Measurements from ENCODE around the gene WDFY4. TPM values are rescaled to one million over a fixed set of nuclear protein-coding genes. Genes with fewer than 3 reads are reported as not detected.

Gene WDFY4
- polyA plus RNA-seq, 1 donor from 2014 or later, result not detected

DNA sequence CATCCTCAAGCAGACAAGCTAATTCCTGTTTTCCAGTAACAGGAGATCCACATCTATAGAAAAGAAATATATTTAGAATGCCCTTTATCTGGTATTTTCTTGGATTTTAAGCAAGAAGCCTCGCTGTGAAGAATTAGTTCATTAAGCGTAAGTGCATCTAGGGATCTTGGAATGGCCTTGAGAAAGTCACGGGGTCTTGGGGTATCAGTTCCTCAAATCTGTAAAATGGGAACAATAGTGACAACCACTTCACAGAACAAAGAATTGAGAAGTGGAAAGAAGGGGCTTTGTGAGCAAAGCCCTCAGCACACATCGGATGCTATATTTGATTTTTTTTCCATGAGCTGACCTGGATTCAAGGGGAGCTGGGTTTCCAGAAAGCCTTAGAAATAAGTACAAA is 32.3 kb upstream of the WDFY4 start:
- Histone ChIP-seq H3K79me2 (replicated peaks; ENCODE audit: insufficient read depth, low read length) (no peaks in the 10 kb centered on the region), H3K4me2 (ENCODE audit: low read length) (no peak overlapping the region), H3K9me2 (ENCODE audit: insufficient read depth, low read length) (no peaks in the 10 kb centered on the region), H3K4me3 (ENCODE audit: low read length) (no peak overlapping the region), H3K9me3 (ENCODE audit: low read length) (no peaks in the 10 kb centered on the region), H3K27me3 (ENCODE audit: insufficient read depth, low read depth, low read length) (peaks cover 4% of the 10 kb centered on the region), H4K20me1 (ENCODE audit: insufficient read depth) (no peaks in the 10 kb centered on the region), H3K36me3 (ENCODE audit: insufficient read depth, low read length) (no peaks in the 10 kb centered on the region), H2AFZ (ENCODE audit: low read depth, low read length) (no peak overlapping the region), H3F3A (ENCODE audit: insufficient read depth, low read length, poor library complexity, severe bottlenecking) (no peaks in the 10 kb centered on the region), H3K27ac (ENCODE audit: low read length) (no peak overlapping the region), H3K9ac (ENCODE audit: low read length) (no peak overlapping the region)
- TF ChIP-seq EP300 (conservative IDR thresholded peaks at IDR 0.05; ENCODE audit: poor library complexity, severe bottlenecking) (no peak), REST (IDR thresholded peaks at IDR 0.05; ENCODE audit: borderline replicate concordance) (no peak), TAF1 (IDR thresholded peaks at IDR 0.05; ENCODE audit: low read depth) (no peak), RAD21 (conservative IDR thresholded peaks at IDR 0.05) (no peak), EZH2 (IDR thresholded peaks at IDR 0.05; ENCODE audit: borderline replicate concordance, insufficient read depth, low read length, poor library complexity, severe bottlenecking) (no peak), POLR2AphosphoS5 (IDR thresholded peaks at IDR 0.05) (no peak)
- TF ChIP-seq, protein P1, sequence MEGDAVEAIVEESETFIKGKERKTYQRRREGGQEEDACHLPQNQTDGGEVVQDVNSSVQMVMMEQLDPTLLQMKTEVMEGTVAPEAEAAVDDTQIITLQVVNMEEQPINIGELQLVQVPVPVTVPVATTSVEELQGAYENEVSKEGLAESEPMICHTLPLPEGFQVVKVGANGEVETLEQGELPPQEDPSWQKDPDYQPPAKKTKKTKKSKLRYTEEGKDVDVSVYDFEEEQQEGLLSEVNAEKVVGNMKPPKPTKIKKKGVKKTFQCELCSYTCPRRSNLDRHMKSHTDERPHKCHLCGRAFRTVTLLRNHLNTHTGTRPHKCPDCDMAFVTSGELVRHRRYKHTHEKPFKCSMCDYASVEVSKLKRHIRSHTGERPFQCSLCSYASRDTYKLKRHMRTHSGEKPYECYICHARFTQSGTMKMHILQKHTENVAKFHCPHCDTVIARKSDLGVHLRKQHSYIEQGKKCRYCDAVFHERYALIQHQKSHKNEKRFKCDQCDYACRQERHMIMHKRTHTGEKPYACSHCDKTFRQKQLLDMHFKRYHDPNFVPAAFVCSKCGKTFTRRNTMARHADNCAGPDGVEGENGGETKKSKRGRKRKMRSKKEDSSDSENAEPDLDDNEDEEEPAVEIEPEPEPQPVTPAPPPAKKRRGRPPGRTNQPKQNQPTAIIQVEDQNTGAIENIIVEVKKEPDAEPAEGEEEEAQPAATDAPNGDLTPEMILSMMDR (IDR thresholded peaks at IDR 0.05; ENCODE audit: poor library complexity, severe bottlenecking), result no peak

GRCh38 chr10:48653347-48653746 is 31.3 kb upstream of the WDFY4 start:
- Histone ChIP-seq H3K27ac (ENCODE audit: low read length) (no peak overlapping the region), H3F3A (ENCODE audit: insufficient read depth, low read length, poor library complexity, severe bottlenecking) (no peaks in the 10 kb centered on the region), H3K9me2 (ENCODE audit: insufficient read depth, low read length) (no peaks in the 10 kb centered on the region), H3K9me3 (ENCODE audit: low read length) (no peaks in the 10 kb centered on the region), H3K4me3 (ENCODE audit: low read length) (no peak overlapping the region), H3K27me3 (ENCODE audit: insufficient read depth, low read depth, low read length) (peaks cover 4% of the 10 kb centered on the region), H3K9ac (ENCODE audit: low read length) (no peak overlapping the region), H4K20me1 (ENCODE audit: insufficient read depth) (no peaks in the 10 kb centered on the region), H2AFZ (ENCODE audit: low read depth, low read length) (no peak overlapping the region), H3K4me2 (ENCODE audit: low read length) (no peak overlapping the region), H3K79me2 (replicated peaks; ENCODE audit: insufficient read depth, low read length) (no peaks in the 10 kb centered on the region), H3K36me3 (ENCODE audit: insufficient read depth, low read length) (no peaks in the 10 kb centered on the region)
- TF ChIP-seq RAD21 (conservative IDR thresholded peaks at IDR 0.05) (no peak), TAF1 (IDR thresholded peaks at IDR 0.05; ENCODE audit: low read depth) (no peak), REST (IDR thresholded peaks at IDR 0.05; ENCODE audit: borderline replicate concordance) (no peak), SMC3 (conservative IDR thresholded peaks at IDR 0.05; ENCODE audit: poor library complexity) (no peak), MXI1 (conservative IDR thresholded peaks at IDR 0.05; ENCODE audit: poor library complexity, severe bottlenecking) (no peak), EZH2 (IDR thresholded peaks at IDR 0.05; ENCODE audit: borderline replicate concordance, insufficient read depth, low read length, poor library complexity, severe bottlenecking) (no peak), EP300 (conservative IDR thresholded peaks at IDR 0.05; ENCODE audit: poor library complexity, severe bottlenecking) (no peak)
- TF ChIP-seq, protein P1 (IDR thresholded peaks at IDR 0.05; ENCODE audit: poor library complexity, severe bottlenecking), result no peak
